ENCODE measurements around the gene JAZF1.

GRCh38 chr7:28071570-28071969 is 109.0 kb downstream of the JAZF1 start:
- TF ChIP-seq MAFK (IDR thresholded peaks at IDR 0.05; ENCODE audit: low read depth, low read length) (no peak), YY1 (IDR thresholded peaks at IDR 0.05; ENCODE audit: low read depth, low read length) (no peak), CEBPB (IDR thresholded peaks at IDR 0.05; ENCODE audit: low read depth, low read length) (no peak), POLR2A (IDR thresholded peaks at IDR 0.05; ENCODE audit: control extremely low read depth in 1 of 2, low read depth in 2 of 2, low read length in 2 of 2) (no peak), HDAC2 (IDR thresholded peaks at IDR 0.05; ENCODE audit: borderline replicate concordance in 1 of 2, low read depth in 2 of 2, low read length in 2 of 2) (no peak)

Data from H1 (cell line).